Breast epithelium (tissue), 4 donors: ENCODE measurements around the gene RSKR. TPM values are rescaled to one million over a fixed set of nuclear protein-coding genes. Genes with fewer than 3 reads are reported as not detected.

Experiments
- DNase-seq, 2 donors: peaks; one replicate each; pipeline ENCODE4 v3.0.0-alpha.2; 2019; ENCODE audit warnings: low spot score in 2 of 2
- H3K27ac ChIP-seq, 2 donors: fragments of 200-600 bp; sonication (generic) in 1 of 2; one replicate each; pipeline ENCODE4 v1.5.1; 2016 to 2019; ENCODE audit warnings: mild to moderate bottlenecking in 1 of 2
- H3K27me3 ChIP-seq, 2 donors: fragments of 200-600 bp; sonication (generic) in 1 of 2; one replicate each; pipeline versions ENCODE4 v1.5.1 to v1.6.0; 2017 to 2019; ENCODE audit warnings: control low read depth in 1 of 2, mild to moderate bottlenecking in 1 of 2
- H3K36me3 ChIP-seq: fragments of 200-600 bp; one replicate; pipeline ENCODE4 v1.5.1; 2019
- H3K4me1 ChIP-seq, 2 donors: fragments of 200-600 bp; sonication (generic); one replicate each; pipeline ENCODE4 v1.5.1; 2016 to 2019; ENCODE audit warnings: control low read depth in 1 of 2
- H3K4me3 ChIP-seq, 3 donors: fragments of 200-600 bp; sonication (generic); 1 replicate in 2 of 3; 2 replicates in 1 of 3; pipeline ENCODE4 v1.5.1; 2016 to 2019; ENCODE audit warnings: mild to moderate bottlenecking in 3 of 3, moderate library complexity in 2 of 3
- H3K9me3 ChIP-seq, 2 donors: fragments of 200-600 bp; sonication (generic) in 1 of 2; one replicate each; pipeline ENCODE4 v1.5.1; 2016 to 2019; ENCODE audit warnings: control low read depth in 1 of 2
- POLR2A ChIP-seq: fragments of 450-650 bp; IDR thresholded peaks from one replicate; pipeline ENCODE4 v1.6.1; 2016; ENCODE audit warnings: antibody characterized with exemption, mild to moderate bottlenecking, moderate library complexity
- POLR2AphosphoS5 ChIP-seq, 3 donors: sonication (generic); formaldehyde crosslinking; IDR thresholded peaks; one replicate each; pipeline ENCODE4 v1.6.1; 2017; ENCODE audit warnings: antibody characterized with exemption in 3 of 3
- intact Hi-C: fragments of 100-400 bp; cut with DNase I; formaldehyde crosslinking; loops from one replicate; pipeline ENCODE4 v1.15.1; 2023; ENCODE audit warnings: low total_unique reads
- total RNA-seq, 3 donors: library from RNA; depleted of rRNA; stranded (reverse); fragments of >200 nt; gene quantifications; one replicate each; pipeline ENCODE4 v1.1.0, GENCODE V29; 2016
- TF ChIP-seq, protein P1 (sequence below), 3 donors: fragments of 450-650 bp; IDR thresholded peaks; one replicate each; pipeline ENCODE4 v1.5.1; 2016 to 2017; ENCODE audit warnings: antibody characterized with exemption in 3 of 3, mild to moderate bottlenecking in 3 of 3, moderate library complexity in 3 of 3

Gene RSKR
- total RNA-seq, 3 donors from 2014 or later = 9.3 to 11.1 (median 11.0) TPM

GRCh38 chr17:28570716-28571360, 43.1 kb downstream of the RSKR start:
- H3K9me3 ChIP-seq = no peaks in the 10 kb centered on the region
- H3K4me1 ChIP-seq = no peaks in the 10 kb centered on the region
- DNase-seq = peak in 1 of 2 donors; percentile 33
- intact Hi-C loops = no loop called here
- H3K36me3 ChIP-seq = no peaks in the 10 kb centered on the region
- H3K4me3 ChIP-seq = peak overlapping the region; percentile 77 to 99 (median 94)
- peak overlapping the region; percentile 90 to 91 for H3K27ac ChIP-seq
- H3K27me3 ChIP-seq = no peaks in the 10 kb centered on the region
- TF ChIP-seq POLR2A (no peak), POLR2AphosphoS5 (IDR thresholded peaks at IDR 0.05) (no peak)
- TF ChIP-seq, protein P1, sequence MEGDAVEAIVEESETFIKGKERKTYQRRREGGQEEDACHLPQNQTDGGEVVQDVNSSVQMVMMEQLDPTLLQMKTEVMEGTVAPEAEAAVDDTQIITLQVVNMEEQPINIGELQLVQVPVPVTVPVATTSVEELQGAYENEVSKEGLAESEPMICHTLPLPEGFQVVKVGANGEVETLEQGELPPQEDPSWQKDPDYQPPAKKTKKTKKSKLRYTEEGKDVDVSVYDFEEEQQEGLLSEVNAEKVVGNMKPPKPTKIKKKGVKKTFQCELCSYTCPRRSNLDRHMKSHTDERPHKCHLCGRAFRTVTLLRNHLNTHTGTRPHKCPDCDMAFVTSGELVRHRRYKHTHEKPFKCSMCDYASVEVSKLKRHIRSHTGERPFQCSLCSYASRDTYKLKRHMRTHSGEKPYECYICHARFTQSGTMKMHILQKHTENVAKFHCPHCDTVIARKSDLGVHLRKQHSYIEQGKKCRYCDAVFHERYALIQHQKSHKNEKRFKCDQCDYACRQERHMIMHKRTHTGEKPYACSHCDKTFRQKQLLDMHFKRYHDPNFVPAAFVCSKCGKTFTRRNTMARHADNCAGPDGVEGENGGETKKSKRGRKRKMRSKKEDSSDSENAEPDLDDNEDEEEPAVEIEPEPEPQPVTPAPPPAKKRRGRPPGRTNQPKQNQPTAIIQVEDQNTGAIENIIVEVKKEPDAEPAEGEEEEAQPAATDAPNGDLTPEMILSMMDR (IDR thresholded peaks at IDR 0.05) = no peak

- DNase-seq = no peak
- intact Hi-C loops = no loop called here
Measured at GRCh38 chr17:28569446-28569845, 44.5 kb downstream of the RSKR start.

GRCh38 chr17:28567604-28568003, 46.4 kb downstream of the RSKR start:
- Histone ChIP-seq H3K4me1 (no peaks in the 10 kb centered on the region), H3K4me3 (no peak overlapping the region), H3K36me3 (no peaks in the 10 kb centered on the region), H3K27ac (no peak overlapping the region), H3K9me3 (no peaks in the 10 kb centered on the region), H3K27me3 (no peaks in the 10 kb centered on the region)
- DNase-seq = no peak
- no peak for TF ChIP-seq POLR2AphosphoS5 (IDR thresholded peaks at IDR 0.05)
- intact Hi-C loops = no loop called here

More at GRCh38 chr17:28569446-28569845, 44.5 kb downstream of the RSKR start:
- no peaks in the 10 kb centered on the region for H3K4me1 ChIP-seq
- H3K27me3 ChIP-seq = no peaks in the 10 kb centered on the region
- H3K4me3 ChIP-seq = no peak overlapping the region
- TF ChIP-seq, protein P1 (IDR thresholded peaks at IDR 0.05) = no peak
- TF ChIP-seq POLR2AphosphoS5 (IDR thresholded peaks at IDR 0.05) = no peak
- no peak for TF ChIP-seq POLR2A
- H3K36me3 ChIP-seq = no peaks in the 10 kb centered on the region
- no peak overlapping the region for H3K27ac ChIP-seq
- H3K9me3 ChIP-seq = no peaks in the 10 kb centered on the region

DNA sequence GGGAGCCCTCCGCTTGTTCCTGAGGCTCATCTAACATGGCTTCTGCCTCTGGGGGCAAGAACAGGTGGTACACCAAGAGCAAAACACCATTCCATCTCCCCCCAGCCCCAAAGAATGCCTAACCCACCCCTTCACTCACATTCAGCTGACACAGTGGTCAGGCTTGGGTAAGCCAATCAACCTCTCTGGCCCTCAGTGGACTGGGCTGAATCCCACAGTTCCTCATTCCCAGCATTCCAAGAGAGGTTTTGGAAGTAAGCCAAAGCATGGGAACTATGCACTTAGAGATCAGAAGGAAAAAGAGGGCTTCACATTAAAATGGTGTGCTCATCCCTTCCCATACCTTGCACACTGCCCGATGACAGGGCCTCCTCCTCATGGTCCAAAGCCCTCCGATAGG, 50.5 kb downstream of the RSKR start:
- Histone ChIP-seq H3K4me3 (no peak overlapping the region), H3K36me3 (no peaks in the 10 kb centered on the region), H3K9me3 (no peaks in the 10 kb centered on the region), H3K27me3 (no peaks in the 10 kb centered on the region), H3K27ac (no peak overlapping the region), H3K4me1 (no peaks in the 10 kb centered on the region)
- no peak for DNase-seq
- TF ChIP-seq POLR2AphosphoS5 (IDR thresholded peaks at IDR 0.05) (no peak), POLR2A (no peak)
- TF ChIP-seq, protein P1 (IDR thresholded peaks at IDR 0.05) = no peak
- intact Hi-C loops = loop anchor here (2.0 kb wide), 1 partner anchor 65 kb away; no protein-coding TSS in a partner anchor

Other genes starting within 250 kb of the RSKR start
- not detected for gene SEBOX, start 249.0 kb downstream of the RSKR start, total RNA-seq
- 10 to 100 TPM in 1 of 3 donors, under 1 TPM in 2; 0.32 to 12.1 (median 0.98) TPM for gene VTN, start 243.9 kb downstream of the RSKR start, total RNA-seq
- gene SARM1, start 242.5 kb downstream of the RSKR start, total RNA-seq = 10 to 100 TPM in 2 of 3 donors, 1 to 10 TPM in 1; 6.4 to 14.3 (median 13.8) TPM
- gene SLC46A1, start 208.0 kb downstream of the RSKR start, total RNA-seq = 10 to 100 TPM; 11.2 to 22.7 (median 12.5) TPM
- 1 to 10 TPM in 1 of 3 donors, under 1 TPM in 1, not detected in 1; 0.66 to 4.0 TPM for gene SLC13A2, start 140.5 kb downstream of the RSKR start, total RNA-seq
- under 1 TPM in 1 of 3 donors, not detected in 2; 0.29 TPM for gene FOXN1, start 107.8 kb downstream of the RSKR start, total RNA-seq
- gene UNC119, start 61.6 kb downstream of the RSKR start, total RNA-seq = 10 to 100 TPM; 19.2 to 34.1 (median 32.9) TPM
- 10 to 100 TPM; 35.4 to 63.5 (median 53.3) TPM for gene PIGS, start 42.7 kb downstream of the RSKR start, total RNA-seq
- 100 to 1,000 TPM in 1 of 3 donors, 10 to 100 TPM in 2; 19.7 to 191 (median 40.7) TPM for gene ALDOC, start 37.3 kb downstream of the RSKR start, total RNA-seq
- 1 to 10 TPM; 3.3 to 5.8 (median 4.1) TPM for gene SPAG5, start 15.2 kb downstream of the RSKR start, total RNA-seq
- 100 to 1,000 TPM; 107 to 131 (median 107) TPM for gene BLTP2, start 31.0 kb upstream of the RSKR start, total RNA-seq
- 10 to 100 TPM; 38.1 to 66.6 (median 54.1) TPM for gene SDF2, start 47.7 kb upstream of the RSKR start, total RNA-seq
- gene SUPT6H, start 48.0 kb upstream of the RSKR start, total RNA-seq = 10 to 100 TPM; 62.6 to 69.9 (median 66.7) TPM
- 1 to 10 TPM; 1.6 to 2.3 (median 1.6) TPM for gene PROCA1, start 97.7 kb upstream of the RSKR start, total RNA-seq
- 100 to 1,000 TPM; 105 to 129 (median 123) TPM for gene RAB34, start 103.7 kb upstream of the RSKR start, total RNA-seq
- 100 to 1,000 TPM; 491 to 945 (median 754) TPM for gene RPL23A, start 105.8 kb upstream of the RSKR start, total RNA-seq
- gene TLCD1, start 112.0 kb upstream of the RSKR start, total RNA-seq = 1 to 10 TPM; 2.4 to 8.3 (median 3.9) TPM
- 1 to 10 TPM; 2.9 to 5.3 (median 2.9) TPM for gene NEK8, start 114.6 kb upstream of the RSKR start, total RNA-seq
- gene TRAF4, start 129.8 kb upstream of the RSKR start, total RNA-seq = 10 to 100 TPM; 12.3 to 63.6 (median 48.9) TPM
- 10 to 100 TPM in 2 of 3 donors, 1 to 10 TPM in 1; 9.7 to 12.0 (median 10.5) TPM for gene FAM222B, start 228.6 kb upstream of the RSKR start, total RNA-seq
- 10 to 100 TPM; 24.3 to 51.2 (median 26.4) TPM for gene ERAL1, start 240.8 kb upstream of the RSKR start, total RNA-seq